Adrenal gland (tissue), 12 donors: ENCODE data around the gene CRACR2A. TPM values are rescaled to one million over a fixed set of nuclear protein-coding genes. Genes with fewer than 3 reads are reported as not detected.

Experiments used
- DNase-seq, 7 donors: peaks; one replicate each; pipeline ENCODE4 v3.0.0-alpha.2; 2019 to 2020
- H3K27ac ChIP-seq, 5 donors: fragments of 200-600 bp; sonication (generic) in 4 of 5; 1 replicate in 3 of 5; 2 replicates in 2 of 5; pipeline versions ENCODE4 v1.5.1 to v1.8.0; 2016 to 2020; ENCODE audit warnings: mild to moderate bottlenecking in 1 of 5
- H3K27me3 ChIP-seq: fragments of 200-600 bp; 2 replicates; pipeline ENCODE4 v1.8.0; 2021
- H3K36me3 ChIP-seq, 2 donors: fragments of 200-600 bp; replicated peaks in 1 of 2; 1 replicate in 1 of 2; 2 replicates in 1 of 2; pipeline versions ENCODE4 v1.5.1 to v1.8.0; 2018 to 2022
- H3K4me1 ChIP-seq, 2 donors: fragments of 200-600 bp; replicated peaks in 1 of 2; 1 replicate in 1 of 2; 2 replicates in 1 of 2; pipeline versions ENCODE4 v1.5.1 to v1.8.0; 2018 to 2021
- H3K4me3 ChIP-seq, 4 donors: fragments of 200-600 bp; sonication (generic) in 3 of 4; one replicate each; pipeline ENCODE4 v1.5.1; 2016 to 2018
- H3K9me3 ChIP-seq, 3 donors: fragments of 200-600 bp; sonication (generic) in 1 of 3; replicated peaks in 1 of 3; 1 replicate in 2 of 3; 2 replicates in 1 of 3; pipeline versions ENCODE4 v1.5.1 to v1.8.0; 2016 to 2021
- CTCF ChIP-seq, 6 experiments: fragments of 450-650 bp in 4 of 6; fragments of 200-600 bp in 2 of 6; sonication (generic) in 1 of 6; IDR thresholded peaks; 1 replicate in 5 of 6; 2 replicates in 1 of 6; pipeline versions ENCODE4 v1.5.1 to v1.8.0; 2016 to 2021; ENCODE audit warnings: antibody characterized with exemption in 6 of 6, mild to moderate bottlenecking in 2 of 6, moderate library complexity in 1 of 6
- POLR2A ChIP-seq, 2 donors: fragments of 450-650 bp; IDR thresholded peaks; one replicate each; pipeline ENCODE4 v1.6.1; 2017; ENCODE audit warnings: antibody characterized with exemption in 2 of 2, mild to moderate bottlenecking in 2 of 2, moderate library complexity in 1 of 2
- WGBS, 4 donors: extraction: QIAGEN DNeasy Blood & Tissue Kit in 2 of 4; methylation state at CpG; one replicate each; pipeline versions ENCODE4 v1.1.5 to v1.1.7; 2013 to 2017; 5-methylcytosine and 5-hydroxymethylcytosine counted together
- intact Hi-C, 2 donors: fragments of 100-400 bp; cut with DNase I; formaldehyde crosslinking; loops; one replicate each; pipeline versions ENCODE4 v1.14.1 to v1.15.0; 2022 to 2023
- polyA plus RNA-seq, 3 donors: library from polyadenylated mRNA; stranded (reverse); fragments of 200-250 nt in 2 of 3; fragments of 350-450 nt in 1 of 3; fragmentation: Illumina TruSeq in 1 of 3; extraction: RNeasy Lipid Tissue Mini Kit (QIAGEN cat#74804) in 1 of 3; gene quantifications; one replicate each; pipeline ENCODE4 v1.2.3, GENCODE V29; 2013 to 2014
- total RNA-seq, 9 donors: library from RNA; depleted of rRNA in 4 of 9; stranded (reverse); fragments of >200 nt in 4 of 9; fragments of 120-200 nt in 1 of 9; fragmentation: NEBNext Ultra II Directional in 1 of 9; extraction: Animal tissue kit (Norgen Biotek cat#: 25700) in 1 of 9; gene quantifications; one replicate each; pipeline versions ENCODE4 v1.1.0 to v1.2.4, GENCODE V29; 2013 to 2023
- donor health status: healthy with polysubstance abuse.
- donor health status: Bipolar disorder and iron deficiency.
- donor health status: DM: yes; HTN: yes; CAD: no.
- donor health status: DM: no; HTN: no; CAD: no.
- donor health status: DM: no; HTN: no; CAD: no.
- donor health status: DM: yes; HTN: yes; CAD: no.

CRACR2A gene
- total and polyA plus RNA-seq, 12 donors = 0.50 to 3.5 (median 2.0) TPM

GRCh38 chr12:3698218-3698974 lies 54.5 kb downstream of the CRACR2A start:
- no peak for DNase-seq
- Histone ChIP-seq H3K27ac (no peak overlapping the region), H3K4me3 (no peak overlapping the region), H3K4me1 (no peaks in the 10 kb centered on the region), H3K9me3 (no peaks in the 10 kb centered on the region), H3K27me3 (no peaks in the 10 kb centered on the region), H3K36me3 (no peaks in the 10 kb centered on the region)
- WGBS, 4 donors = 71 to 79% (median 73%) methylated on average over 6 to 7 of the region's 7 CpGs
- no peak for TF ChIP-seq POLR2A (IDR thresholded peaks at IDR 0.05)
- no peak for TF ChIP-seq CTCF (IDR thresholded peaks at IDR 0.05)
- intact Hi-C loops = no loop called here

- TF ChIP-seq POLR2A (IDR thresholded peaks at IDR 0.05) (no peak), CTCF (IDR thresholded peaks at IDR 0.05) (no peak)
- H3K4me3 ChIP-seq = no peak overlapping the region
- no peaks in the 10 kb centered on the region for H3K27me3 ChIP-seq
Measured at GRCh38 chr12:3697311-3697870, 55.5 kb downstream of the CRACR2A start.

GRCh38 chr12:3694673-3695072 lies 58.2 kb downstream of the CRACR2A start:
- TF ChIP-seq POLR2A (IDR thresholded peaks at IDR 0.05) (no peak), CTCF (IDR thresholded peaks at IDR 0.05) (no peak)
- Histone ChIP-seq H3K27ac (no peak overlapping the region), H3K9me3 (peaks cover 0 to 7% (median 0%) of the 10 kb centered on the region in 3 donors), H3K4me1 (no peaks in the 10 kb centered on the region), H3K27me3 (no peaks in the 10 kb centered on the region), H3K4me3 (no peak overlapping the region), H3K36me3 (no peaks in the 10 kb centered on the region)
- intact Hi-C loops = no loop called here
- 82 to 90% (median 88%) methylated on average over 4 of the region's 4 CpGs for WGBS, 4 donors
- DNase-seq = no peak

More at GRCh38 chr12:3697311-3697870, 55.5 kb downstream of the CRACR2A start:
- intact Hi-C loops = no loop called here
- DNase-seq = no peak
- H3K4me1 ChIP-seq = no peaks in the 10 kb centered on the region
- WGBS, 4 donors = 90 to 100% (median 93%) methylated on average over 5 of the region's 5 CpGs
- H3K36me3 ChIP-seq = no peaks in the 10 kb centered on the region
- no peak overlapping the region for H3K27ac ChIP-seq
- no peaks in the 10 kb centered on the region for H3K9me3 ChIP-seq

- no peak for TF ChIP-seq POLR2A (IDR thresholded peaks at IDR 0.05)
- TF ChIP-seq CTCF (IDR thresholded peaks at IDR 0.05) = no peak
- Histone ChIP-seq H3K27me3 (no peaks in the 10 kb centered on the region), H3K36me3 (no peaks in the 10 kb centered on the region), H3K4me1 (no peaks in the 10 kb centered on the region), H3K9me3 (peaks cover 0 to 7% (median 0%) of the 10 kb centered on the region in 3 donors), H3K4me3 (no peak overlapping the region), H3K27ac (no peak overlapping the region)
- 86 to 92% (median 90%) methylated on average over 9 to 13 of the region's 13 CpGs for WGBS, 4 donors
- intact Hi-C loops = no loop called here
- no peak for DNase-seq
Measured at GRCh38 chr12:3692616-3693365, 60.1 kb downstream of the CRACR2A start.
